Measurements from ENCODE around the gene MT2A.
A peak's percentile ranks its signal among the peaks of the same experiment; 100 is the strongest.
"Not testable (repeated sequence)": the region's sequence is repeated elsewhere in the genome, so short reads cannot be mapped to it uniquely, and the experiment has no call there.

The MT2A gene

GRCh38 chr16:56620339-56620897 lies 12.0 kb downstream of the MT2A start:
- DNase-seq: no peak

- DNase-seq: not testable (repeated sequence)
These were observed 13.5 kb downstream of the MT2A start for GRCh38 chr16:56621665-56622445.

- not testable (repeated sequence) for DNase-seq
These were observed 14.8 kb downstream of the MT2A start for GRCh38 chr16:56623184-56623583.

GRCh38 chr16:56623637-56624036 lies 15.3 kb downstream of the MT2A start:
- no peak for DNase-seq

- DNase-seq: peak in 12 of 14 donors; percentile 24 to 73 (median 50)
These were observed 17.0 kb downstream of the MT2A start, which contains the start of gene MT1E for GRCh38 chr16:56625140-56625942. Gene MT1E (plus strand): TSS chr16:56625781. CDS start chr16:56625852, 71 bp downstream.

GRCh38 chr16:56625943-56626654 lies 17.7 kb downstream of the MT2A start:
- peak in 3 of 14 donors; percentile 31 to 72 (median 40) for DNase-seq

- DNase-seq: no peak
These were observed 18.3 kb downstream of the MT2A start for GRCh38 chr16:56626685-56627084.

GRCh38 chr16:56628486-56629350 lies 20.3 kb downstream of the MT2A start:
- no peak for DNase-seq

GRCh38 chr16:56629531-56629930 lies 21.1 kb downstream of the MT2A start:
- DNase-seq: no peak

- no peak for DNase-seq
These were observed 21.8 kb downstream of the MT2A start for GRCh38 chr16:56630134-56630533.

GRCh38 chr16:56631197-56631596 lies 22.8 kb downstream of the MT2A start:
- no peak for DNase-seq

GRCh38 chr16:56631832-56632155 lies 23.4 kb downstream of the MT2A start:
- peak in 1 of 14 donors; percentile 49 for DNase-seq

GRCh38 chr16:56632156-56632847 lies 23.9 kb downstream of the MT2A start, which contains the start of gene MT1M:
Gene MT1M (plus strand): TSS chr16:56632659. CDS start chr16:56632732, 73 bp downstream.
- DNase-seq: peak in 10 of 14 donors; percentile 7 to 89 (median 42)

GRCh38 chr16:56632848-56633365 lies 24.5 kb downstream of the MT2A start:
- DNase-seq: no peak

- no peak for DNase-seq
These were observed 25.2 kb downstream of the MT2A start for GRCh38 chr16:56633535-56633934.

GRCh38 chr16:56634715-56635440 lies 26.5 kb downstream of the MT2A start:
- peak in 1 of 14 donors; percentile 54 for DNase-seq

- no peak for DNase-seq
These were observed 27.1 kb downstream of the MT2A start for GRCh38 chr16:56635441-56635967.

GRCh38 chr16:56636616-56637413 lies 28.4 kb downstream of the MT2A start:
- DNase-seq: no peak
